Activated T-helper 1 cell treated with anti-CD3 and anti-CD28 coated beads, Interleukin-12 subunit alpha, Interleukin-12 subunit beta, Interleukin-2, Interleukin-4 antibody, amounts not matched to agents 30 ng/mL and 10 ng/mL and 1 ng/mL, durations not matched to agents 14 hours and 24 hours and 36 hours (primary cell): ENCODE measurements around the gene GALNT17. TPM values are rescaled to one million over a fixed set of nuclear protein-coding genes. Genes with fewer than 3 reads are reported as not detected.

Experiments used
- DNase-seq: peaks from one replicate; pipeline ENCODE4 v3.0.0; 2021; ENCODE audit warnings: low spot score
- H3K27ac Mint-ChIP-seq: one replicate; pipeline ENCODE4 v1.8.0; 2021; ENCODE audit warnings: mild to moderate bottlenecking, mixed read lengths
- H3K27me3 Mint-ChIP-seq: one replicate; pipeline ENCODE4 v1.8.0; 2022; ENCODE audit warnings: mild to moderate bottlenecking, moderate library complexity, mixed read lengths; ENCODE audit not compliant: insufficient read depth
- H3K36me3 Mint-ChIP-seq: one replicate; pipeline ENCODE4 v1.8.0; 2021; ENCODE audit warnings: low read depth, mixed read lengths
- H3K4me1 Mint-ChIP-seq: one replicate; pipeline ENCODE4 v1.8.0; 2021; ENCODE audit warnings: low read depth, mixed read lengths
- H3K4me3 Mint-ChIP-seq: one replicate; pipeline ENCODE4 v1.8.0; 2021; ENCODE audit warnings: mild to moderate bottlenecking, moderate library complexity, mixed read lengths
- H3K9me3 Mint-ChIP-seq: one replicate; pipeline ENCODE4 v1.8.0; 2021; ENCODE audit warnings: mixed read lengths
- intact Hi-C: fragments of 100-400 bp; cut with micrococcal nuclease; formaldehyde crosslinking; loops from one replicate; pipeline ENCODE4 v1.15.1; 2024
- total RNA-seq: library from RNA; stranded (reverse); gene quantifications from 2 replicates; pipeline ENCODE4 v1.2.3, GENCODE V29; 2022

Gene GALNT17
- not detected in 2 replicates for total RNA-seq

GRCh38 chr7:71132127-71132376, at the start of gene GALNT17:
GALNT17 (plus strand) TSS chr7:71132144.
- no peak for DNase-seq
- Mint-ChIP-seq H3K36me3 (no peaks in the 10 kb centered on the region), H3K27ac (no peak within 1 kb of the TSS), H3K9me3 (peaks cover 8% of the 10 kb centered on the region), H3K4me3 (no peak within 1 kb of the TSS), H3K4me1 (no peaks in the 10 kb centered on the region), H3K27me3 (peaks cover 7% of the 10 kb centered on the region)
- intact Hi-C loops: no loop called here

GRCh38 chr7:71095266-71095860, 36.6 kb upstream of the GALNT17 start:
- no peaks in the 10 kb centered on the region for H3K4me1 Mint-ChIP-seq
- H3K9me3 Mint-ChIP-seq: peaks cover 32% of the 10 kb centered on the region
- no peaks in the 10 kb centered on the region for H3K36me3 Mint-ChIP-seq
- no peak for DNase-seq
- H3K27ac Mint-ChIP-seq: no peak overlapping the region
- no peak overlapping the region for H3K4me3 Mint-ChIP-seq
- no peaks in the 10 kb centered on the region for H3K27me3 Mint-ChIP-seq
- intact Hi-C loops: no loop called here

DNA sequence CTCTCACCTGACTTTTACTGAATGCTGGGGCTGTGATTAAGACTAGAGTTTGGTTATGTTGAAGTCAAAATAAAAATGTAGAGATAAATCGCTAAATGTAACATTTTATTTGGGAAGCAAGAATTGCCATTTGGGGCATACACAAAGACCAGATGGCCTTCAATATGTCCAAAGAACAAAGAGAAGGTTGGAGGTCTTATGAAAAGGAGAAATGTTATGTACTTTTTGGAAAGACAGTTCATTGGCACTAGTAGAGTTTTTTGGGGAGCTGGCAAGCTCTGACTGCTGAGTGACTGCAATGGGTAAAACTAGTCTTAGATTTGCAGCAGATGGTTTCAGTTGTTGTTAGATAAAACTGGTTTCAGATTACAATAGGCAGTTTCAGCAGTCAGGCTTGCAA, 35.6 kb upstream of the GALNT17 start:
- Mint-ChIP-seq H3K36me3 (no peaks in the 10 kb centered on the region), H3K27me3 (no peaks in the 10 kb centered on the region), H3K27ac (no peak overlapping the region), H3K9me3 (peaks cover 26% of the 10 kb centered on the region), H3K4me1 (no peaks in the 10 kb centered on the region), H3K4me3 (no peak overlapping the region)
- intact Hi-C loops: no loop called here
- DNase-seq: no peak

- Mint-ChIP-seq H3K4me3 (no peak overlapping the region), H3K27me3 (no peaks in the 10 kb centered on the region), H3K27ac (no peak overlapping the region), H3K9me3 (peaks cover 30% of the 10 kb centered on the region), H3K4me1 (no peaks in the 10 kb centered on the region), H3K36me3 (no peaks in the 10 kb centered on the region)
- no peak for DNase-seq
- intact Hi-C loops: no loop called here
These were observed 25.7 kb upstream of the GALNT17 start for GRCh38 chr7:71106226-71106625.

DNA sequence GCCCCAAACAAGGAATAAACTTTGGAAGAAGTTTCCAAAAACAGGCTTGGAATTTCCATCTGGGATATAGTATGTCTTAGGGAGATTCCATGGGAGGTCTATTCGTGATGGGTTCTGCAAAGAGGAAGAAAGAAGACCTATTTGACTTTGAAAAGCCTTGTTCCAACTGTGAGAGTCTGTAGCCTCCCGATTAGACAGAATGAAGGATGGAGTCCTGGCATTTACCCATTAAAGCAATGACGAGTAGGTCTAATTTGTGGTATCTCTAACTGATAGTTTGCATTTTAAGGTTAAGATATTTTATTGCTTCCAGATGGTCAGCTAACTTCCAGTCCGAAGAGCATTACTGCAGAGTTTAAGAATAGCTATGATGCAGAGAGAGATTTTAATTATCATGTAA, 19.5 kb upstream of the GALNT17 start:
- Mint-ChIP-seq H3K9me3 (peaks cover 50% of the 10 kb centered on the region), H3K27ac (no peak overlapping the region)

DNA sequence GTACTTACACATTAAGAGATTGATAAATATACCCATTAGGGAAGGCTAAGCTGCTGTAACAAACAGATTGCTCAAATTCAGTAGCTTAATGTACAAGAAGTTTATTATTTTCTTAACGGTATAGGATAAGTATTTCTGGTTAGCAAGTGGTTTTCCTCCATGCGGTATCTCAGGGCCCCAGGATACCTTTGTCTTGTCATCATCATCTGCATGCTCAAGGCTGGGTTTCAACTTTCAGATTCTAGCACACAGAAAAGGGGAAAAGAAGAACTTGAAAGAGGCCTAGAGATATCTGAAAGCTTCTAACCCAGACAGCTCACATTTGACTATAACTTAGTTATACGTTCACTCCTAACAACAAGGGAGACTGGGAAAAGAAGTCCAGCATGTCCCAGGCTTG, 11.8 kb upstream of the GALNT17 start:
- intact Hi-C loops: no loop called here

More for the DNA sequence above, 19.5 kb upstream of the GALNT17 start:
- DNase-seq: no peak
- intact Hi-C loops: no loop called here
- Mint-ChIP-seq H3K4me1 (no peaks in the 10 kb centered on the region), H3K36me3 (no peaks in the 10 kb centered on the region), H3K4me3 (no peak overlapping the region), H3K27me3 (no peaks in the 10 kb centered on the region)

DNA sequence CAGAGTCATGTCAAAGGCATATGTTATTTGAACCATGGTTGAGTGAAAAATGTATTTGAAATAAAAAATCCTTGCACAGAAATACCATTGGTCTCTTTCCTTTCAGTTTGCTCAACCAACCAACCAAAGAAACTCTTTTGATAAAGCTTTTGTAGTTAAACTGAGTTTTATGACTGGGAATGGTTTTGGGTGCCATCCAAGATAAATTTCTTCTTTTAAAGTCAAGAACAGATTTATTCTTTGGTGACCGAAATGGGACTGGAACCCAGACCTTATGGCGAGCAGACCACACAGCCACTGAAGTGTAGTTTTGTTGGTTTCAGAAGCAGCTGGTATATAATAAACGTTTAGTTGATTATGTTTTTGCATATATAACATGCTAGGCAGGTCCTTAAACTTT, 2.8 kb upstream of the GALNT17 start:
- H3K27ac Mint-ChIP-seq: no peak overlapping the region
- H3K4me1 Mint-ChIP-seq: no peaks in the 10 kb centered on the region
- no peaks in the 10 kb centered on the region for H3K36me3 Mint-ChIP-seq
- intact Hi-C loops: no loop called here
- no peak for DNase-seq
- peaks cover 7% of the 10 kb centered on the region for H3K27me3 Mint-ChIP-seq
- no peak overlapping the region for H3K4me3 Mint-ChIP-seq
- H3K9me3 Mint-ChIP-seq: peaks cover 8% of the 10 kb centered on the region

More for the DNA sequence above, 11.8 kb upstream of the GALNT17 start:
- Mint-ChIP-seq H3K27me3 (no peaks in the 10 kb centered on the region), H3K27ac (no peak overlapping the region), H3K9me3 (peaks cover 22% of the 10 kb centered on the region), H3K4me3 (no peak overlapping the region), H3K4me1 (no peaks in the 10 kb centered on the region), H3K36me3 (no peaks in the 10 kb centered on the region)
- no peak for DNase-seq

DNA sequence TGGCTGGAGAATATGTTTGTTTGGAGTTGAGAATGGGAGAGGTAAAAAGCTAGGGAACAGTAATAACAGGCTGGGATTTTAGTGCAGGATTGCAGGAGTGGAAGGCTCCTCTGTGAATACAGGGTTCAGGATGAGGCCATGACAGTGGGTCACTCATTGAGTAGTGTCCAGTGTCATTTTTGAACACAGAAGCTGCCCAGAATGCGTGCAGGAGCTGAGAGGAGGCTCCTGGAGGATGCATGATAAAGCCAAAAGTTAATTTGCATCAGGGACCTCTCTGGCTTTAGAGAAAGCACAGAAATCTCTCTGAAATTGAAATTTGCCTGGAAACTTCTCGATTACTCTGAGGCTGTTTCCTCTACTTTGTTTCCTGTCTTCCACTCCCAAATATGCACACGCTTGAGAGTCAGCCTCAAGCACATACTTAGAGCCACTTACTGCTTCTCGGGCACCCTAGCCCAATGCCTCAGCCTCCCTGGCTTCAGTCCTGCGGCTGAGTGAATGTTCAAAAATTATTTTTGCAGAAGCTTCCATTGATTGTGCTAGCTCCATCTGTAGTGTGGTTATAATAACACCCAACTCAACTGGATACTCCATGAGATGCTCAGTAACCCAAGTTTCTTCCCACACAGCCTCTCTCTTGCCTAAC, 1.8 kb upstream of the GALNT17 start:
- Mint-ChIP-seq H3K36me3 (no peaks in the 10 kb centered on the region), H3K9me3 (peaks cover 8% of the 10 kb centered on the region), H3K27ac (no peak overlapping the region), H3K27me3 (peaks cover 7% of the 10 kb centered on the region), H3K4me3 (no peak overlapping the region), H3K4me1 (no peaks in the 10 kb centered on the region)
- intact Hi-C loops: no loop called here
- no peak for DNase-seq

GRCh38 chr7:71131256-71132126, 453 bp upstream of the GALNT17 start:
- H3K27ac Mint-ChIP-seq: no peak overlapping the region
- no peak for DNase-seq
- no peak overlapping the region for H3K4me3 Mint-ChIP-seq
- H3K36me3 Mint-ChIP-seq: no peaks in the 10 kb centered on the region
- intact Hi-C loops: no loop called here
- peaks cover 8% of the 10 kb centered on the region for H3K9me3 Mint-ChIP-seq
- H3K27me3 Mint-ChIP-seq: peaks cover 7% of the 10 kb centered on the region
- H3K4me1 Mint-ChIP-seq: no peaks in the 10 kb centered on the region

DNA sequence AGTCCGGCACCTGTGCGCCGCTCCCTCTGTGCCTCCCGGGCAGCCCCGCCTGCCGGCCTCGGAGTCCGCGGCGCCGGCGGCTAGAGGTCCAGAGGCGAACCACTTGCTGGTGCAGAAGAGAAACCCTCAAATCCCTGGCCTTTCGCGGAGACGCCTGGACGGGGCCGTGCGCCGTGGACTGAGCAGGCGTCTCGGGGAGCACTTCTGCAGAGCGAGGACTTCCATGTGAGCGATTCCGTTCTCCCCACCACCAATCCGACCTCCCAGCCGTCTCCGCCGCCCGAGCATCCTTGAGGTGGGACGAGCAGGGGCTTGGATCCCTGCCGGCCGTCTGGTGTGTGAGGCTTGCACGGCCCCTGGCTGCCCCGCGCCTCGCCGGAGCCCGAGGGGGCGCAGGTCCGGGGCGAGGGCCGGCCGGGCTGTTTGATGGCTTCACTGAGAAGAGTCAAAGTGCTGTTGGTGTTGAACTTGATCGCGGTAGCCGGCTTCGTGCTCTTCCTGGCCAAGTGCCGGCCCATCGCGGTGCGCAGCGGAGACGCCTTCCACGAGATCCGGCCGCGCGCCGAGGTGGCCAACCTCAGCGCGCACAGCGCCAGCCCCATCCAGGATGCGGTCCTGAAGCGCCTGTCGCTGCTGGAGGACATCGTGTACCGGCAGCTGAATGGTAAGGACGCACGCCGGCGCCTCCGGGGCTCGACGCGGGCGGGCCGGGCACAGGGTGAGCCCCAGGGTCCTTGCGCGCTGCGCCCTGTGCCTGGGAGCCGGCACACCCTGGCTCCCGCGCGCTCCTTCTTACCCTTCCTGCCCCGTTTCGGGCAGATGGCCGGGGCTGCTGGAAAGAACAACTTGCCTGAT, 660 bp downstream of the GALNT17 start:
- Mint-ChIP-seq H3K27me3 (peaks cover 7% of the 10 kb centered on the region), H3K36me3 (no peaks in the 10 kb centered on the region), H3K27ac (no peak overlapping the region), H3K9me3 (peaks cover 7% of the 10 kb centered on the region), H3K4me3 (no peak overlapping the region), H3K4me1 (no peaks in the 10 kb centered on the region)
- intact Hi-C loops: no loop called here
- no peak for DNase-seq

GRCh38 chr7:71133232-71133622, 1.3 kb downstream of the GALNT17 start:
- no peak overlapping the region for H3K4me3 Mint-ChIP-seq
- no peaks in the 10 kb centered on the region for H3K36me3 Mint-ChIP-seq
- intact Hi-C loops: no loop called here
- peaks cover 7% of the 10 kb centered on the region for H3K9me3 Mint-ChIP-seq
- H3K4me1 Mint-ChIP-seq: no peaks in the 10 kb centered on the region
- peaks cover 7% of the 10 kb centered on the region for H3K27me3 Mint-ChIP-seq
- no peak overlapping the region for H3K27ac Mint-ChIP-seq
- no peak for DNase-seq

GRCh38 chr7:71133856-71134255, 1.9 kb downstream of the GALNT17 start:
- H3K27ac Mint-ChIP-seq: no peak overlapping the region
- H3K36me3 Mint-ChIP-seq: no peaks in the 10 kb centered on the region
- H3K9me3 Mint-ChIP-seq: peaks cover 7% of the 10 kb centered on the region
- H3K4me3 Mint-ChIP-seq: no peak overlapping the region
- H3K27me3 Mint-ChIP-seq: peaks cover 7% of the 10 kb centered on the region
- no peak for DNase-seq
- intact Hi-C loops: no loop called here
- no peaks in the 10 kb centered on the region for H3K4me1 Mint-ChIP-seq

GRCh38 chr7:71135116-71135515, 3.2 kb downstream of the GALNT17 start:
- Mint-ChIP-seq H3K9me3 (peaks cover 19% of the 10 kb centered on the region), H3K27me3 (peaks cover 3% of the 10 kb centered on the region), H3K36me3 (no peaks in the 10 kb centered on the region), H3K4me3 (no peak overlapping the region), H3K4me1 (no peaks in the 10 kb centered on the region), H3K27ac (no peak overlapping the region)
- intact Hi-C loops: no loop called here
- DNase-seq: no peak
